Loucy (cell line): ENCODE results near the gene GNRHR.

Experiments used
- H2AFZ ChIP-seq: fragments of 200-600 bp; sonication (generic); 2 replicates; pipeline ENCODE4 v1.6.0; 2016; ENCODE audit warnings: antibody characterized with exemption, mild to moderate bottlenecking, low read length, moderate library complexity
- H3F3A ChIP-seq: fragments of 200-600 bp; 2 replicates; pipeline ENCODE4 v1.6.0; 2016; ENCODE audit warnings: antibody characterized with exemption, low read depth, mild to moderate bottlenecking
- H3K27me3 ChIP-seq: fragments of 200-600 bp; sonication (generic); 2 replicates; pipeline ENCODE4 v1.6.1; 2014; ENCODE audit warnings: low read length, mild to moderate bottlenecking; ENCODE audit not compliant: insufficient read depth, poor library complexity, severe bottlenecking
- H3K36me3 ChIP-seq: fragments of 200-600 bp; sonication (generic); 2 replicates; pipeline ENCODE4 v1.6.1; 2016; ENCODE audit warnings: low read length; ENCODE audit not compliant: insufficient read depth
- H3K4me1 ChIP-seq: fragments of 200-600 bp; sonication (generic); 2 replicates; pipeline ENCODE4 v1.5.1; 2014; ENCODE audit warnings: low read length, mild to moderate bottlenecking; ENCODE audit not compliant: insufficient read depth, poor library complexity, severe bottlenecking
- H3K4me2 ChIP-seq: fragments of 200-600 bp; sonication (generic); 2 replicates; pipeline ENCODE4 v1.6.0; 2014; ENCODE audit warnings: antibody characterized with exemption, low read length, low read depth, mild to moderate bottlenecking; ENCODE audit not compliant: poor library complexity, severe bottlenecking
- H3K4me3 ChIP-seq: fragments of 200-600 bp; sonication (generic); 2 replicates; pipeline ENCODE4 v1.5.1; 2014; ENCODE audit warnings: low read length, mild to moderate bottlenecking, mixed read lengths; ENCODE audit not compliant: poor library complexity, severe bottlenecking
- H3K79me2 ChIP-seq: fragments of 200-600 bp; sonication (generic); 2 replicates; pipeline ENCODE4 v1.6.1; 2014; ENCODE audit warnings: low read length; ENCODE audit not compliant: insufficient read depth
- H3K9ac ChIP-seq: fragments of 200-600 bp; sonication (generic); 2 replicates; pipeline ENCODE4 v1.6.0; 2014; ENCODE audit warnings: mild to moderate bottlenecking, low read depth, low read length, moderate library complexity; ENCODE audit not compliant: poor library complexity, severe bottlenecking
- H3K9me2 ChIP-seq: fragments of 200-600 bp; sonication (generic); replicated peaks from 2 replicates; pipeline ENCODE4 v1.6.1; 2016; ENCODE audit warnings: low read depth, low read length, mixed read lengths
- H3K9me3 ChIP-seq: fragments of 200-600 bp; sonication (generic); 2 replicates; pipeline ENCODE4 v1.6.1; 2014; ENCODE audit warnings: mild to moderate bottlenecking, antibody characterized with exemption, low read length, low read depth; ENCODE audit not compliant: insufficient read depth
- H4K20me1 ChIP-seq: fragments of 200-600 bp; sonication (generic); 2 replicates; pipeline ENCODE4 v1.6.0; 2014; ENCODE audit warnings: antibody characterized with exemption, low read length, mild to moderate bottlenecking; ENCODE audit not compliant: insufficient read depth, poor library complexity, severe bottlenecking
- CTCF ChIP-seq: fragments of 200-600 bp; sonication (generic); conservative IDR thresholded peaks from 2 replicates; pipeline ENCODE4 v1.5.1; 2014; ENCODE audit warnings: mild to moderate bottlenecking, antibody characterized with exemption, low read length
- EZH2phosphoT487 ChIP-seq: fragments of 200-600 bp; IDR thresholded peaks from 2 replicates; pipeline ENCODE4 v1.6.1; 2018; ENCODE audit warnings: antibody characterized with exemption, mild to moderate bottlenecking, moderate library complexity, borderline replicate concordance

GNRHR gene

GRCh38 chr4:67697860-67698687, 56.1 kb downstream of the GNRHR start:
- TF ChIP-seq CTCF (no peak), EZH2phosphoT487 (no peak)
- Histone ChIP-seq H3K9me2 (no peaks in the 10 kb centered on the region), H3K4me2 (peak overlapping the region; percentile 91), H3K27me3 (no peaks in the 10 kb centered on the region), H3K9me3 (no peaks in the 10 kb centered on the region), H3F3A (no peaks in the 10 kb centered on the region), H3K4me1 (peaks cover 58% of the 10 kb centered on the region), H3K4me3 (peak overlapping the region; percentile 92), H3K36me3 (peaks cover 3% of the 10 kb centered on the region; the same call in 1 of the 2 replicates), H2AFZ (no peak overlapping the region), H3K9ac (peak overlapping the region; percentile 15), H4K20me1 (peaks cover 30% of the 10 kb centered on the region), H3K79me2 (peaks cover 79% of the 10 kb centered on the region)

- Histone ChIP-seq H3K27me3 (no peaks in the 10 kb centered on the region), H3K4me2 (peak overlapping the region; percentile 91), H3K4me3 (peak overlapping the region; percentile 28), H4K20me1 (peaks cover 30% of the 10 kb centered on the region), H3K4me1 (peaks cover 49% of the 10 kb centered on the region), H3K36me3 (peaks cover 9% of the 10 kb centered on the region; the same call in 1 of the 2 replicates), H3K9me3 (no peaks in the 10 kb centered on the region), H2AFZ (no peak overlapping the region), H3K79me2 (peaks cover 62% of the 10 kb centered on the region), H3K9ac (no peak overlapping the region), H3K9me2 (no peaks in the 10 kb centered on the region), H3F3A (no peaks in the 10 kb centered on the region)
- TF ChIP-seq CTCF, result no peak
- no peak for TF ChIP-seq EZH2phosphoT487
Measured at GRCh38 chr4:67696061-67696460, 58.1 kb downstream of the GNRHR start.

- Histone ChIP-seq H3K36me3 (peaks cover 9% of the 10 kb centered on the region; the same call in 1 of the 2 replicates), H3K9ac (no peak overlapping the region), H3K9me2 (no peaks in the 10 kb centered on the region), H3K4me1 (peaks cover 59% of the 10 kb centered on the region), H3F3A (no peaks in the 10 kb centered on the region), H3K27me3 (no peaks in the 10 kb centered on the region), H3K9me3 (no peaks in the 10 kb centered on the region), H3K4me2 (peak overlapping the region; percentile 91), H2AFZ (no peak overlapping the region), H4K20me1 (peaks cover 28% of the 10 kb centered on the region), H3K4me3 (no peak overlapping the region), H3K79me2 (peaks cover 63% of the 10 kb centered on the region)
- no peak for TF ChIP-seq EZH2phosphoT487
- TF ChIP-seq CTCF, result no peak
Measured at GRCh38 chr4:67694662-67695061, 59.5 kb downstream of the GNRHR start.
